8988T (cell line): Measurements from ENCODE around the gene ADAMTS3.

ENCODE experiments used
- DNase-seq: peaks from one replicate; pipeline ENCODE4 v3.0.0; 2011

The ADAMTS3 gene

DNA sequence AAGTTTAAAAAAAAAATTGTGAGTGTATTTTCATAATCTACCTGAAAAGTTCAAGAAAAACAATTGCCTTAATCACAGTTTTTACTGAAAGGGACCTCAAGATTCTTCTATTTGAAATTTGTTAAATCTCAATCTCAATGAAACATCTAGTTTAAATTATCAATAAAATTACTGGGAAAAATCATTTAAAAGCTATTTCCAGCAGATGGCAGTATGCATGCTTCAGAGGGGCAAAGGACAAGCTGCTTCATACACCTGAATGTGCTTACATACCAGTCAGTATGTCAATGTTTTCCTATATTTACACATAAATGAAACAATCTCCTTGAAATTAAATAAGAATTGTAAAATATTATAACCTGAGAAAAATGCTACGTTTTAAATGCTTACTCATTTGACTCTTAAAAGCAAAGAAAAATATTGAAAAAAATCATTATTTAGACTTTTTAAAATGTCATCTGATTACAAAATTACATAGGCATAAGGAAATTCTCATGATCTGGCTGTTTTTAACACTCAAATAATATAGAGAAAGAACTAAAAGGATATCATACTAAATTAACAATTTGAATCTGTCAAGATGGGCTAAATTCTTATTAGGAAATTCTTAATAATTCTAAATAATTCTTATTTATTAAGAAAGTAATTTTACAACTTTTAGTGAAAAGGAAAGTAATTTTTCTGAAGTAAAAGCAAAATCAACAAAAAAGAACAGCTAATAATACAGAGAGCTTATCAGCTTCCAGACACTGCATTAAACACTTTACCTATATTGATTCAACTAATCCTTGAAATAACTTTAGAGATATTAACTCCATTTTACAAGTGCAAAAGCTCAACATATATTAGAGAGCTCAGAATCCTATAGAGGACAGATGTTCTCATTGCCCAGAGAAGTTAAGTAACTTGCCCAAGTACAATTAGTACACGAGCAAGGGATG, 242.1 kb downstream of the ADAMTS3 start:
- DNase-seq, result no peak

DNA sequence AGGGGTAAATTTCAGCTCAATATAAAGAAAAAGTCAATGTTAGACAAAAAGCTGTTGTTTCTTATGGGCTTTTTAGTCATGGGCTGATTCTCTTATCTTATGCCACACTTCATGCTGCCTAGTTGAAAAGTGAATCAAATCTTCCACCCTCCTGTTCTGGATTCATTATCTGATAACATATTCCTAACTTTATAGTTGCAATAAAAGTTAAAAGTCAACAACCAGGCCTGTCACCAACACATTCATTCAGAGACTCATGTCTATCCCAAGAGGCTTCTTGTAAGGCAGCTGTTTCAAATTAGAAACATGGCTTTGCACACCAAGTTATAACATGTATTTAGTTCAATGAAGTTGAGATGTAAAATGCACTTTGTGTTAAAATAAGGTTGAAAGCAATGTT, 243.8 kb downstream of the ADAMTS3 start:
- DNase-seq, result no peak

DNA sequence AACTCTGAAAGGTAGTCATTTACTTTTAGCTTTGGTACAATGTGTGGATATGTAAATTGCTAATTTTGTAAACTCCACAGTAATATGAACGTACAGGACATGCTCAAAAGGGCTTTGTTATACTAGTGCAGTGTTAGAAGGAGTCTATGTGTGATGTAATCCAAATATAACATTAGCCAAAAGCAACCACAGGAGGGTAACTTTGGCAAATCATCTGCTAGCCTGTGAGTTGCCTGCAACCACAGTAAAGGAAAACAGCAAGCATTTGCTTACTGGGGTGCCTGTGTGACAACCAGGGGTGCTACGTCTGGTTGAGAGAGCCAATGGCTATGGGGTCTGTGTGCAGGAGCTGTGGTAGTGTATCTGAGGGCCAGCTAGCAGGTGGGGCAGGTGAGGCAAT, 245.8 kb downstream of the ADAMTS3 start:
- DNase-seq, result no peak

- no peak for DNase-seq
Observed at GRCh38 chr4:72320223-72320948, 248.6 kb downstream of the ADAMTS3 start.

- no peak for DNase-seq
Observed at GRCh38 chr4:72319601-72320021, 249.4 kb downstream of the ADAMTS3 start.

DNA sequence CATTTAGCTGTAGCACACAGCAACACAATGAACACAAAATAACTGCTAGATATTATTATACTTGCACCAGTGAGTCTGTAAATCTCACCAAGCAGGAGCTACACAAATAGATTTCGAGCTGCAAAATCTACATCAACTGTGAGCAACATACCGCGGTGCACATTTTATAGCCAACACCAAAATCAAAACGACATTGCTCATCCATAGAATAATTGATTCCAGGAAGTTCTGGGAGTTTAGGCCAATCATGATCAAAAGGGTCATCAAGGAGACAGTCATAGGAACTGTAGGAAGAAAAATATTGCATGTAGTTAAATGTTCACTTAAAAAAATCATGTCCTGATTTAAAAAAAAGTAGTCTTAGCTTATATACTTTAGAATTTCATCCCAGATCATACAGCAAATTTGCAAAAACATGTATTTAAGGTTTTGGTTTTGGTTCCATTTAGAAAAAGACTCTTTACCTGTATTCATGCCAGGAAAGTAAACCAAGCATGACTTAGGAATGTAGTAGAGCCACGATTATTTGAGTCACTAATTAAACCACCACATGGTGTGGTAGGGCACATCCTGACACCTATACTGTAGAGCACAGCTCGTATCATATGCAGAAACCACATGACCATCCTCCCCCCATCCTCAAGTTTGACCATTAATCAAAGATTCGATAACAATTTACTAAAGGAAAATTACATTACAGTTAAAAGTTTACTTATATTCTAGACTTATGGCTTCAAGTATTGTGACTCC, 250.4 kb downstream of the ADAMTS3 start:
- DNase-seq, result no peak

DNA sequence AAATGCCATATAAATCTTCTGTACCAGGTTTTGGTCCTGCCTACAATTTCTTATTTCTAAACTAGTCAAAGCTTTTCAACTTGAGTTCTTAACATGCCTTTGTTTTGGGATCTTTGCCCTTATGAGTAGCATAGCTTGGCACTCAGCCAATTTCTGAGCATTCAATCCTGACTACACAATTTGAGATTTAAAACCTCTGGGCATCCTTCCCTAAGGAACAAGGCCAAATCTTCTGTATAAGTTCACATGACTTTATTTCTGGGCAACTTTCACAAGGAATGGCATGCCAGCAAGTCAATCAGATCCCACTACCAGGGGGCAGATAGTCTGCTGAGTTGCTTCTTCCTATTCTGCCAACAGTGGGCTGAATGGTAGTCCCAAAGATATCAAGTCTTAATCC, 254.2 kb downstream of the ADAMTS3 start:
- DNase-seq, result no peak

GRCh38 chr4:72313121-72313520, 255.9 kb downstream of the ADAMTS3 start:
- DNase-seq, result no peak

DNA sequence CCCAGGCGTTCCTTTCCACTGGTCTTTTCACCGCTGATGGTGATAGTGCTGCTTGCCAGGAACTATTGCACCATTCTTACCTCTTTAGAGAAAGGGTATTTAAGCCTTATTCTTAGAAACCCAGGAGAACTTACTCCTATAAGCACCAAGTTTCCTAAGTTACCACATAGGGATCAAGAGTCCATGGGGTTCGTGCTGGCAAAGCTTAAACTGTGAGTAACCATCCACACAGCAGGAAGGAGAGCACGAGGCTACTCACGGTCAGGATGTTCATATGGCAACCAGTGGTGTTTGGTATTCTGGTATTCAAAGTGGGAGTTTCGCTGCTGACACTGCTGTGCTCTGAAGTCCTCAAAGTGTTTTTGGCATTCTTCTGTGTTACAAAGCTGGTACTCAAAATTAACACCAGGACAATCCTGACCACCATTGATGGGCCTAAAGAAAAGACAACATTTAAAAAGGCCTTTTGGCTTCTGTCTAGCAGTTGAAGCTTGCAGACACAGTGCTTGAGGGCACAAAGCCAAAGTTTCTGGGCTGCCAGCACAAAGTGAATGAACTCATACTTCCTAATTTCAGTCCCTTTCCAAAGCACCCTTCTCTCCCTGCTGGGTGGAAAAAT, 256.9 kb downstream of the ADAMTS3 start:
- no peak for DNase-seq

GRCh38 chr4:72311291-72311690, 257.7 kb downstream of the ADAMTS3 start:
- no peak for DNase-seq

DNA sequence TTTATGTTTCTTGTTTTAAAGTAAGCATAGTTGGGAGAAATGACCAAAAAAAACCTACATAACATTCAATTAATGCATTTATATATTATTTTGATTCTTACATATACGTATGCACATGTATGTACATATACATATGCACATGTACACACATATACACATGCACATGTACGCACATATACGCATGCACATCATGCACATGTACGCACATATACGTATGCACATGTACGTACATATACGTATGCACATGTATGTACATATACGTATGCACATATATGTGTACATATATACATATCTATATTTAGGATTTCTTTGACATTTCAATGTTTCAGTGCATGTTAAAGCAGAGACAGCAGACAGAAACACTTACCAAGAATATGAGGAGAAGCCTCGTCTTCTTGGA, 263.4 kb downstream of the ADAMTS3 start:
- DNase-seq, result no peak

GRCh38 chr4:72305080-72305479, 263.9 kb downstream of the ADAMTS3 start:
- no peak for DNase-seq

- DNase-seq, result no peak
Observed at GRCh38 chr4:72302981-72303704, 265.9 kb downstream of the ADAMTS3 start.

DNA sequence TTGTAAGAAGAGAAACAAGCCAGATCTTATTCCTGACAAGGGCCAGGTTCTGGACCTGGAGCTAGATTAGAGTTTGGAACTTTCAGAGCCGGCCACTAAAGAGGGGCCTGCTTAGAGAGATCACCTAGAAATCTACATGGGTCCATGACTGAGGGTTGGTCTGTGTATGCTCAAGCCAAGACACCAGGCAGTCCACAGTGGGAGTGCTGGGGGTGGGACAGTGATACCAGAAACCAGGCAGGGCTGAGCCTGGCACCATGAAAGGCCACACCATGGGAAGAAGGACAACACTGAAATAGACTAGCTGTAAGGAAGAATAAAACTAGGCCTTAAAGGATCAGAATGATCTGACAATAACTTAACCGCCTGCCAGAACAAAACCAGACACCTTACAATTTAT, 267.3 kb downstream of the ADAMTS3 start:
- DNase-seq, result no peak

DNA sequence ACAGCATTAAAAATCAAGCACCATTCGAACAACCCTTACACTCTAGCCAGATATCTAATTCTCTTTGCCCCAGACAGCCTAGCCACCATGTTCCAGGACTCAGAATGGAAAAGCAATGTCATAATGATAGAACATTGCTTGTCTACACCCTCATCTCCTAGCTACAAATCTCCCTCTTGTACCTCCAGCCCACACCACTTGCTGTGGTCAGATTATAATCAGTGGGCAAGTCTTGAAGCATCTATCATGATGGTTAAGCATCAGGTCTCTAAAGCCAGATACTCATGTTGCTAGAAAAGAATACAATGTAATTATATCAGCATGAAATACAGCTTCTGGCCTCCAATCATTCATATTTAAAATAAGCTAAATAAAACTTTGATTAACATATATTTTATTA, 268.9 kb downstream of the ADAMTS3 start:
- no peak for DNase-seq

DNA sequence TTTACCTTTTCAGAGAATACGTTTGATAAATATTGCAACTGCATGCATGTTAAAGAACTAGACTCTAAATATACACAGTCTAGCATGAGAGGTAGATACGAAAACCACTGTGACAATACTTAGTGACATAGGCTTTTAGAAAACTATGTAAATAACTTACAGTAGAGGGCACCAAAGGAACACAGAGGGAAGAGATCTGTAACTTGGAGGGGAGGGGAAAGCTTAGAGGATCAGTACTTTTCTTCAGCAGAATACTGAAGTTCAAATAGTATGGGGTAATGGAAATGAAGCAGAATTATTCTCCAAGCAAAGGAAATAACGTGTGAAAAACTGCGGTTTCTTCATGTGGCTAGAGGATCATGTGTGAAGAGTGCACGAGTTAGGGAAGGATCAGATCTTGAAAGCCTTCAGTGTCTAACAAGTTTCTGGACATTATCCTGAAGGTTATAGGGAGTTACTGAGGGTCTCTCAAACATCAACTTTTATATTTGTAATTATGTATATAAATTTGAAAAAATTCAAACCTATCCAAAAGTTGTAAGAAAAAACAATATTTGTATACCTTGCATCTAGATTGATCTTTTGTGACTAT, 273.0 kb downstream of the ADAMTS3 start:
- no peak for DNase-seq

- DNase-seq, result no peak
Observed at GRCh38 chr4:72290737-72291136, 278.3 kb downstream of the ADAMTS3 start.

DNA sequence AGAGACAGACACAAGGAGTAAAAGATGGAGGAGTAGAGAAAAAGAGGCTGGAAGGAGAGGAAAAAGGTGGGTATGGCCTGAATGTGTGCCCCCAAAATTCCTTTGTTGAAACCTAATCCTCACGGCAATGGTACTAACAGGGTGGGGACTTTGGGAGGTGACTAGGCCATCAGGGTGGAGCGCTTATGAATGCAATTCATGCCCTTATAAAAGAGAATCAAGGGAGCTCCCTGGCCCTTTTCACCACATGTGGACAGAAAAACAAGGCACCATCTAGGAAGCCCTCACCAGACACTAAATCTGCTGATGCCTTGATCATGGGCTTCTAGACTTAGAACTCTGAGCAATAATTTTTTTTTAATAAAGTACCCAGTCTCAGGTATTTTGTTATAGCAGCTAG, 282.1 kb downstream of the ADAMTS3 start:
- no peak for DNase-seq

DNA sequence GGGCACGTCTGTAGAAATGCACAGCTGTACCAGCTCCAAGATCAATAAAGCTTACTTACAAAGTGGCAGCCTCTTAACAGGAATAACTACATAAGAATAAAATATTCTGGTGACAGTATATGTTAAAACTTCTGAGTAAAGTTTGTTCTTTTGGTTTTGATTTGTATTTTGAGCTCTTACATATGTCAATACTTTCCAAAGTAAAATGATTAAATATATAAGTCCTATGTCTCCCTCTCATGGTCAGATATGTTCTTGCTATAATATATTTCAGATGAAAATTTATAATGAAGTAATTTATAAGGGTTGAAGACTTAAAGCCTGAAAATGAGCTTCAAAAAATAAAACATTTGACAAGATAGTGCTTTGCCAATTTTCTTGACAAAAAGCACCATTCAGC, 282.8 kb downstream of the ADAMTS3 start:
- DNase-seq, result no peak

- no peak for DNase-seq
Observed at GRCh38 chr4:72283357-72283756, 285.7 kb downstream of the ADAMTS3 start.

GRCh38 chr4:72280252-72280651, 288.8 kb downstream of the ADAMTS3 start:
- no peak for DNase-seq

DNA sequence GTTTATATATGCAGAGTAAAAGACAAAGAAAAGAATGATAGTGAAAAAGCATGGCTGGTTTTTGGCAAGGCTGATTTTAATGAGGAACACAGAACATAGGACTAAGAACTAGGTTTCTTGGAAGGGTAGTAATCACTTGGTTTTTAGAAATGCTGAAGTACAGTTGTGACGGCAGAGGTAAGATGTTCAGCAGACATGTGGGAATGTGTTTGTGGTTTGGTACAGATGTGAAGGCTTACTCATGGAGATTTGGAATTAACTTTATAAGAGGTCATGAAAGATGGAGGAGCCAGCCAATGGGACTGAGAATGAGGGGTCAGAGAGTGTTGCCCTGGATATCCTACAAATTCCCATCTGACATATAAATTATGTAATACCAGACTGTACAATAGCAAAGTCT, 293.6 kb downstream of the ADAMTS3 start:
- no peak for DNase-seq
